Astrocyte (in vitro differentiated cells and primary cell): ENCODE measurements around the gene BPIFA2.

Experiments
- EZH2 ChIP-seq: IDR thresholded peaks from 2 replicates; pipeline ENCODE4 v1.6.1; 2012; ENCODE audit warnings: mild to moderate bottlenecking, low read length, inconsistent platforms; ENCODE audit not compliant: insufficient read depth
- TF ChIP-seq, protein P1 (sequence below): IDR thresholded peaks from 2 replicates; pipeline ENCODE4 v1.5.1; 2011; ENCODE audit warnings: low read depth, mild to moderate bottlenecking, inconsistent platforms, low read length, moderate library complexity; ENCODE audit not compliant: insufficient read depth

- TF ChIP-seq, protein P1, sequence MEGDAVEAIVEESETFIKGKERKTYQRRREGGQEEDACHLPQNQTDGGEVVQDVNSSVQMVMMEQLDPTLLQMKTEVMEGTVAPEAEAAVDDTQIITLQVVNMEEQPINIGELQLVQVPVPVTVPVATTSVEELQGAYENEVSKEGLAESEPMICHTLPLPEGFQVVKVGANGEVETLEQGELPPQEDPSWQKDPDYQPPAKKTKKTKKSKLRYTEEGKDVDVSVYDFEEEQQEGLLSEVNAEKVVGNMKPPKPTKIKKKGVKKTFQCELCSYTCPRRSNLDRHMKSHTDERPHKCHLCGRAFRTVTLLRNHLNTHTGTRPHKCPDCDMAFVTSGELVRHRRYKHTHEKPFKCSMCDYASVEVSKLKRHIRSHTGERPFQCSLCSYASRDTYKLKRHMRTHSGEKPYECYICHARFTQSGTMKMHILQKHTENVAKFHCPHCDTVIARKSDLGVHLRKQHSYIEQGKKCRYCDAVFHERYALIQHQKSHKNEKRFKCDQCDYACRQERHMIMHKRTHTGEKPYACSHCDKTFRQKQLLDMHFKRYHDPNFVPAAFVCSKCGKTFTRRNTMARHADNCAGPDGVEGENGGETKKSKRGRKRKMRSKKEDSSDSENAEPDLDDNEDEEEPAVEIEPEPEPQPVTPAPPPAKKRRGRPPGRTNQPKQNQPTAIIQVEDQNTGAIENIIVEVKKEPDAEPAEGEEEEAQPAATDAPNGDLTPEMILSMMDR, result no peak
- TF ChIP-seq EZH2, result no peak
Observed at GRCh38 chr20:33210371-33210770, 42.4 kb downstream of the BPIFA2 start.
